HepG2 (cell line): ENCODE measurements around the gene SNX10. TPM values are rescaled to one million over a fixed set of nuclear protein-coding genes. Genes with fewer than 3 reads are reported as not detected.

ENCODE experiments used
- ATAC-seq: fragments of 200-7000 bp; cut with Tn5 transposase; 3 replicates; pipeline ENCODE4 v1.9.1; 2020; ENCODE audit warnings: mild to moderate bottlenecking, moderate library complexity
- BruUV-seq: library from RNA; stranded (reverse); fragments of 400-500 nt; replicated peaks from 2 replicates; lab custom pipeline; 2021; lab: Mats Ljungman, UMichigan
- CTCF ChIA-PET: fragments of 300-600 bp; formaldehyde crosslinking; extraction: SDS; loops from one replicate; lab custom pipeline; 2021; ENCODE audit warnings: low total read pairs, inconsistent platforms, low intra/inter-chr PET ratio; lab: Yijun Ruan, JAX
- POLR2A ChIA-PET: fragments of 350-600 bp; sonication (Branson Sonifier 250); formaldehyde crosslinking; loops from one replicate; lab custom pipeline; 2020; ENCODE audit warnings: antibody characterized with exemption, inconsistent platforms; lab: Yijun Ruan, JAX
- DNase-seq: peaks from one replicate; pipeline ENCODE4 v3.0.0-alpha.2; 2015; ENCODE audit warnings: low spot score
- FAIRE-seq: peaks from 3 replicates; lab custom pipeline; 2011; peaks lifted over from hg19 to GRCh38; lab: Jason Lieb, UNC
- H2AFZ ChIP-seq: one replicate; pipeline ENCODE4 v1.6.1; 2011; ENCODE audit warnings: low read length, inconsistent platforms
- H3K27ac ChIP-seq: fragments of 300-600 bp; 3 replicates; pipeline ENCODE4 v1.8.0; 2011; ENCODE audit warnings: mixed run types, mild to moderate bottlenecking, mixed read lengths, low read length, inconsistent platforms; ENCODE audit not compliant: insufficient read depth; ENCODE audit errors: extremely low read length
- H3K27me3 ChIP-seq, 2 experiments: fragments of 200-600 bp in 1 of 2; 2 replicates in 1 of 2; 3 replicates in 1 of 2; pipeline versions ENCODE4 v1.6.0 to v1.8.0; 2011; ENCODE audit warnings: low read length in 2 of 2, mild to moderate bottlenecking in 2 of 2, moderate library complexity in 2 of 2, inconsistent platforms in 1 of 2; ENCODE audit not compliant: insufficient read depth in 2 of 2, control insufficient read depth in 1 of 2
- H3K36me3 ChIP-seq, 2 experiments: fragments of 200-600 bp in 1 of 2; replicated peaks in 1 of 2; 2 replicates in 1 of 2; 3 replicates in 1 of 2; pipeline versions ENCODE4 v1.5.1 to v1.8.0; 2011; ENCODE audit warnings: low read length in 2 of 2, inconsistent platforms in 1 of 2; ENCODE audit not compliant: insufficient read depth in 2 of 2, control insufficient read depth in 1 of 2
- H3K4me1 ChIP-seq: 2 replicates; pipeline ENCODE4 v1.5.1; 2012; ENCODE audit warnings: low read length, inconsistent platforms; ENCODE audit not compliant: insufficient read depth
- H3K4me2 ChIP-seq: 2 replicates; pipeline ENCODE4 v1.6.0; 2011; ENCODE audit warnings: low read depth, low read length, inconsistent platforms
- H3K4me3 ChIP-seq, 3 experiments: fragments of 200-600 bp in 1 of 3; sonication (generic), shearing (Covaris generic) in 1 of 3; replicated peaks in 1 of 3; 2 replicates each; pipeline ENCODE4 v1.5.1; 2011 to 2016; ENCODE audit warnings: low read length in 3 of 3, inconsistent platforms in 2 of 3, low read depth in 2 of 3, mild to moderate bottlenecking in 2 of 3, control low read depth in 1 of 3, mixed read lengths in 1 of 3; ENCODE audit not compliant: insufficient read depth in 1 of 3
- H3K79me2 ChIP-seq: one replicate; pipeline ENCODE4 v1.6.1; 2011; ENCODE audit warnings: low read length, inconsistent platforms; ENCODE audit not compliant: insufficient read depth
- H3K9ac ChIP-seq: 2 replicates; pipeline ENCODE4 v1.6.0; 2011; ENCODE audit warnings: mild to moderate bottlenecking, low read depth, low read length, inconsistent platforms; ENCODE audit not compliant: insufficient read depth
- H3K9me3 ChIP-seq: 2 replicates; pipeline ENCODE4 v1.5.1; 2012; ENCODE audit warnings: mild to moderate bottlenecking, low read length
- H4K20me1 ChIP-seq: 2 replicates; pipeline ENCODE4 v1.6.0; 2011; ENCODE audit warnings: inconsistent platforms, mild to moderate bottlenecking, low read length, moderate library complexity; ENCODE audit not compliant: insufficient read depth
- CSRNP2 ChIP-seq: sonication (generic); formaldehyde crosslinking; conservative IDR thresholded peaks from 2 replicates; pipeline ENCODE4 v1.8.0; 2022; ENCODE audit warnings: low read depth, missing genetic modification reagents
- HES4 ChIP-seq: sonication (generic); formaldehyde crosslinking; IDR thresholded peaks from 2 replicates; pipeline ENCODE4 v1.9.0; 2021; ENCODE audit warnings: mild to moderate bottlenecking, missing genetic modification reagents, borderline replicate concordance
- KDM1A ChIP-seq: IDR thresholded peaks from 2 replicates; pipeline ENCODE4 v1.6.1; 2016; ENCODE audit warnings: missing compliant biosample characterization
- PAWR ChIP-seq: sonication (generic); formaldehyde crosslinking; IDR thresholded peaks from 2 replicates; pipeline ENCODE4 v1.4.0; 2020; ENCODE audit warnings: missing genetic modification reagents, mild to moderate bottlenecking, borderline replicate concordance
- PHF8 ChIP-seq: sonication (generic); formaldehyde crosslinking; IDR thresholded peaks from 2 replicates; pipeline ENCODE4 v1.5.0; 2020; ENCODE audit warnings: missing genetic modification reagents
- SMYD3 ChIP-seq: sonication (generic); formaldehyde crosslinking; IDR thresholded peaks from 2 replicates; pipeline ENCODE4 v1.8.1; 2023; ENCODE audit warnings: mild to moderate bottlenecking, missing genetic modification reagents
- SNAPC5 ChIP-seq: sonication (generic); formaldehyde crosslinking; IDR thresholded peaks from 2 replicates; pipeline ENCODE4 v1.8.1; 2023; ENCODE audit warnings: mild to moderate bottlenecking, missing genetic modification reagents, borderline replicate concordance
- ZBTB34 ChIP-seq: sonication (generic); formaldehyde crosslinking; IDR thresholded peaks from 2 replicates; pipeline ENCODE4 v1.8.0; 2022; ENCODE audit warnings: mild to moderate bottlenecking, missing genetic modification reagents
- ZNF574 ChIP-seq: sonication (generic); formaldehyde crosslinking; IDR thresholded peaks from 2 replicates; pipeline ENCODE4 v1.4.0; 2020; ENCODE audit warnings: missing genetic modification reagents
- ZNF768 ChIP-seq: sonication (generic); formaldehyde crosslinking; IDR thresholded peaks from 2 replicates; pipeline ENCODE4 v1.4.0; 2020; ENCODE audit warnings: missing genetic modification reagents
- ZSCAN21 ChIP-seq: sonication (generic); formaldehyde crosslinking; IDR thresholded peaks from 2 replicates; pipeline ENCODE4 v1.8.0; 2022; ENCODE audit warnings: mild to moderate bottlenecking, missing genetic modification reagents, moderate library complexity, borderline replicate concordance
- WGBS: methylation state at CpG from one replicate; pipeline ENCODE4 v1.1.6; 2017; ENCODE audit warnings: low lambda C conversion rate; 5-methylcytosine and 5-hydroxymethylcytosine counted together
- in situ Hi-C: cut with HindIII; loops from 2 replicates; pipeline ENCODE4 v1.10.0; 2017; ENCODE audit warnings: low pct_unique_long_range_greater_than_20kb; ENCODE audit not compliant: extremely low pct_ligation_motif_present
- intact Hi-C: fragments of 100-400 bp; cut with micrococcal nuclease; formaldehyde crosslinking; loops from one replicate; pipeline ENCODE4 v1.10.0; 2022; ENCODE audit not compliant: unreplicated experiment
- polyA plus RNA-seq, 8 experiments: library from polyadenylated mRNA; depleted of rRNA in 3 of 8; stranded (reverse) in 7 of 8; unstranded in 1 of 8; fragments of >200 nt; fragmentation: Illumina TruSeq in 4 of 8; extraction: Trizol in 4 of 8; gene quantifications; 2 replicates each; pipeline versions ENCODE4 v1.2.1 to v1.2.3, GENCODE V29; 2011 to 2016; ENCODE audit warnings: low read depth in 4 of 8, missing spikeins in 1 of 8, mixed read lengths in 1 of 8; ENCODE audit not compliant: insufficient read depth in 1 of 8
- total RNA-seq, 5 experiments: library from RNA; depleted of rRNA; stranded (reverse); fragments of >200 nt; fragmentation: Illumina TruSeq; extraction: Trizol; gene quantifications; 2 replicates each; pipeline ENCODE4 v1.2.3, GENCODE V29; 2016; ENCODE audit warnings: low read depth in 1 of 5

The SNX10 gene
- total and polyA plus RNA-seq, 2 of the 13 experiments (the other 11 are each of a cell fraction or from before 2014, with no cell fraction given): 26.0 to 27.6 TPM

GRCh38 chr7:26357799-26358151 lies 66.1 kb downstream of the SNX10 start:
- Histone ChIP-seq H3K79me2 (no peaks in the 10 kb centered on the region), H3K27ac (no peak overlapping the region), H3K4me2 (no peak overlapping the region), H3K36me3 (0 out of 5 replicates have a peak, but pooled peaks cover 0 to 1% of the 10 kb centered on the region in 2 experiments), H3K27me3 (no peaks in the 10 kb centered on the region), H3K4me1 (peaks cover 37% of the 10 kb centered on the region), H4K20me1 (no peaks in the 10 kb centered on the region), H3K9ac (no peak overlapping the region), H2AFZ (no peak overlapping the region), H3K9me3 (no peaks in the 10 kb centered on the region), H3K4me3 (no peak overlapping the region)
- ChIA-PET CTCF (no interaction called here), POLR2A (interaction anchor here (1.4 kb wide), 1 partner anchor 9 kb away, joined by 7 read pairs; no protein-coding TSS in a partner anchor)
- no TSS peak for BruUV-seq
- 94% methylated on average over 2 of the region's 2 CpGs for WGBS
- FAIRE-seq (no peak), ATAC-seq (no peak), DNase-seq (no peak)
- intact Hi-C loops: no loop called here
- in situ Hi-C loops: no loop called here
- TF ChIP-seq SMYD3 (CRISPR knock-in tag) (no peak), CSRNP2 (CRISPR knock-in tag) (no peak), PHF8 (no peak), ZBTB34 (no peak), ZSCAN21 (CRISPR knock-in tag) (no peak), ZNF768 (CRISPR knock-in tag) (no peak), SNAPC5 (CRISPR knock-in tag) (no peak), KDM1A (no peak), ZNF574 (CRISPR knock-in tag) (no peak), HES4 (CRISPR knock-in tag) (no peak), PAWR (CRISPR knock-in tag) (no peak)
